ENCODE data around the gene CXCR6. TPM values are rescaled to one million over a fixed set of nuclear protein-coding genes. Genes with fewer than 3 reads are reported as not detected.

Gene CXCR6
- total RNA-seq, 1 donor from 2014 or later: 4.3 TPM

GRCh38 chr3:45923755-45924154 is 19.5 kb upstream of the CXCR6 start:
- H3K9me3 ChIP-seq: no peaks in the 10 kb centered on the region
- H3K27me3 ChIP-seq (ENCODE audit: low read depth): no peaks in the 10 kb centered on the region
- peaks cover 97% of the 10 kb centered on the region for H3K36me3 ChIP-seq
- H3K27ac ChIP-seq: no peak overlapping the region
- ATAC-seq (no peak), DNase-seq (no peak)
- no peak overlapping the region for H3K4me3 ChIP-seq
- H3K4me1 ChIP-seq: no peaks in the 10 kb centered on the region
- TF ChIP-seq CTCF (IDR thresholded peaks at IDR 0.05): no peak
- intact Hi-C loops (cut with DNase I): no loop called here

- ATAC-seq (no peak), DNase-seq (no peak)
- Histone ChIP-seq H3K36me3 (peaks cover 97% of the 10 kb centered on the region), H3K27ac (no peak overlapping the region), H3K9me3 (no peaks in the 10 kb centered on the region), H3K4me3 (no peak overlapping the region), H3K4me1 (no peaks in the 10 kb centered on the region), H3K27me3 (ENCODE audit: low read depth) (no peaks in the 10 kb centered on the region)
- intact Hi-C loops (cut with DNase I): no loop called here
- TF ChIP-seq CTCF (IDR thresholded peaks at IDR 0.05): no peak
Observed at GRCh38 chr3:45927881-45928280, 15.4 kb upstream of the CXCR6 start.

DNA sequence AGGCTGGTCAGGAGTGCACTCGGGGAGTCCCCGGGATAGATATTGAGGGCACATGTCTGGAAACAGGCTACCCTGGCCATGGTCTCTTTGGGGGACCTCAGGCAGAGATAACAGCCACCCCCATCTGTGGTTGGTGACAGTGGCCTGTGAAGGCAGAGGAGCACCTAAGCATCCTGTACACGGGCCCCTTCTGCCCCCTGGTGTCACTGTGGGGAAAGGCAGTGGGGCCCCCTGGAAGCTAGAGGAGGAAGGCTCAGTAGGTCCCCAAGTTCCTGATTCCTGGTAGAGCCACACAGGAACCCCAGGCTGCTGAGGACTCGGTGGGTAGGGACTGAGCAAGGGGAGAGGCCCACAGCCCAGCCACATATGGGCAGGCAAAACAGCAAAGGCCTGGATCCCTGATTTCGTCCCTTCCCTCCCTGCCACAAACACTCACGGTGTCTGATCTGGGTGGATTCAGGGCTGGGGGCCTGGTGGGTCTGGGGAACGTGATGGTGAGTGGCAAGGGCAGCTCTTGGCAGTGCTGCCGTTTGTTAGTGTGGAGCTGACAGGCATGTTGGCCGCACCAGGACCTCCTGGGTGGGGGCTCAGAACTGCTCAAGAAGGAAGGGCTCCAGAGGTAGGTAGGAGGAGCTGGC is 14.1 kb upstream of the CXCR6 start:
- peak; percentile 57 to 67 for ATAC-seq
- Histone ChIP-seq H3K27ac (no peak overlapping the region), H3K9me3 (no peaks in the 10 kb centered on the region), H3K4me1 (no peaks in the 10 kb centered on the region), H3K36me3 (peaks cover 97% of the 10 kb centered on the region), H3K4me3 (no peak overlapping the region), H3K27me3 (ENCODE audit: low read depth) (no peaks in the 10 kb centered on the region)
- TF ChIP-seq CTCF (IDR thresholded peaks at IDR 0.05): peak; percentile 66
- DNase-seq: no peak
- intact Hi-C loops (cut with DNase I): no loop called here

DNA sequence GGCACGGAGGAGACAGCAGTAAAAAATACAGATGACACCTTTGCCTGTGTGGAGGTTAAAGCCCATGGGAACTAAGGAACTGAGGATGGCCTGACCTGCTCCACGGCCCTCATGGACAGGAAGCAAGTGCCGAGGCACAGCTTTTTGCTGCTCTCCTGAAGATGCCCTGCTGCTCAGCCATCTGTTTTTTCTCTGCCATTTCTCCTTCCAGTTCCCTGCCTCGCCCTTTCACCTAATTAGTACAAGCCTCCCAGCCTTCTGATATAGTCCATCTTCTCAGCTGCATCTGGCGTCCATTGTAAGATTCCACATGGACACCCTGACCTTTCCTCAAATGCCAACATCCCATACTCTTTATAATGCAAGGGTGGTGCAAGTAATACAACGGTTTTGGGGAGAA is 11.8 kb upstream of the CXCR6 start:
- Histone ChIP-seq H3K36me3 (peaks cover 100% of the 10 kb centered on the region), H3K27ac (no peak overlapping the region), H3K27me3 (ENCODE audit: low read depth) (no peaks in the 10 kb centered on the region), H3K4me3 (no peak overlapping the region), H3K9me3 (no peaks in the 10 kb centered on the region), H3K4me1 (no peaks in the 10 kb centered on the region)
- DNase-seq (no peak), ATAC-seq (no peak)
- intact Hi-C loops (cut with DNase I): no loop called here
- no peak for TF ChIP-seq CTCF (IDR thresholded peaks at IDR 0.05)

GRCh38 chr3:45932112-45932511 is 11.2 kb upstream of the CXCR6 start:
- Histone ChIP-seq H3K4me3 (no peak overlapping the region), H3K4me1 (no peaks in the 10 kb centered on the region), H3K9me3 (no peaks in the 10 kb centered on the region), H3K36me3 (peaks cover 100% of the 10 kb centered on the region), H3K27me3 (ENCODE audit: low read depth) (no peaks in the 10 kb centered on the region), H3K27ac (no peak overlapping the region)
- no peak for TF ChIP-seq CTCF (IDR thresholded peaks at IDR 0.05)
- DNase-seq (peak; percentile 57), ATAC-seq (peak; percentile 45 to 68)
- intact Hi-C loops (cut with DNase I): no loop called here

Data from lower lobe of right lung (tissue), 2 donors.